Muscle layer of duodenum (tissue), 2 donors: ENCODE measurements around the gene PKP3.

Experiments
- H3K27ac ChIP-seq: one replicate; pipeline ENCODE4 v1.7.0; 2013; ENCODE audit warnings: mild to moderate bottlenecking, low read length
- H3K27me3 ChIP-seq: one replicate; pipeline ENCODE4 v1.7.0; 2013; ENCODE audit warnings: low read depth, mild to moderate bottlenecking, control low read depth, low read length
- H3K36me3 ChIP-seq, 2 donors: one replicate each; pipeline ENCODE4 v1.7.0; 2013; ENCODE audit warnings: low read length in 2 of 2, control low read depth in 1 of 2, mild to moderate bottlenecking in 1 of 2; ENCODE audit not compliant: insufficient read depth in 2 of 2, control insufficient read depth in 1 of 2
- H3K4me1 ChIP-seq, 2 donors: one replicate each; pipeline ENCODE4 v1.7.0; 2013; ENCODE audit warnings: low read length in 2 of 2, mild to moderate bottlenecking in 2 of 2, control low read depth in 1 of 2, moderate library complexity in 1 of 2; ENCODE audit not compliant: insufficient read depth in 2 of 2, control insufficient read depth in 1 of 2
- H3K4me3 ChIP-seq, 2 donors: one replicate each; pipeline ENCODE4 v1.7.0; 2013; ENCODE audit warnings: low read length in 2 of 2, low read depth in 1 of 2, mild to moderate bottlenecking in 1 of 2
- H3K9me3 ChIP-seq, 2 donors: one replicate each; pipeline ENCODE4 v1.7.0; 2013; ENCODE audit warnings: low read length in 2 of 2, control low read depth in 1 of 2, mild to moderate bottlenecking in 1 of 2; ENCODE audit not compliant: control insufficient read depth in 1 of 2
- donor health status: healthy.

The PKP3 gene

DNA sequence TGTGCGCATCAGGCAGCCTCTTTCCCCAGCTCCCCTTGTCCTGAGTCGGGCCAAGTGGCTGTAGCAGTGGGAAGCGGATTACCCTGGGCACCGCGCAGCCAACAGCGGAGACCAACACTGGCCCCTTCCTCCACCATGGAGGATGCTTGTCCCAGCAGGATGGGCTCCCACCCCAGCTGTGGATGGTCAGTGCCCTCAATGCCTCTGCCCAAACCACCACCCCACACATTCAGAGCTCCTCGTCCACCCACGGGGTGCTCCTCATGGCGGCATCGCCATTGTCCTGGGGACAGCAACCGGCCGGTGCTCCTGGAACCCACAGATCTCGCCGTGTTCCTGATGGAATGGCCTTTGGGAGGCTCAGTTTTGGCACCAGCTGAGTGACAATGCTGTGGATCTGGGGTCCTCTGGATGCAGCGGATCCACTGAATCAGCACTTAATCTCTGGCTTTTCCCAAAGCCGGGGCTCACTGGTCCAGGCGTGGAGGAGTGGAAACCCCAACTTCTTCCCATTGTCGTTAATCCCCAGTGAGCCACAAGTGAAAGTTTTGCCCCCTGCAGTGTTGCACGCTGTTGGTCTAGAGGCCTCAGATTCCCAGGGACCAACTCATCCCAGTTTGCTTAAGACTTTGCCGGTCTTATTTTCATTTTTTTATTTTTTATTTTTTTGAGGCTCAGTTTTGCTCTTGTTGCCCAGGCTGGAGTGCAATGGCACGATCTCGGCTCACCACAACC lies 28.9 kb upstream of the PKP3 start:
- H3K4me3 ChIP-seq, result no peak overlapping the region
- H3K4me1 ChIP-seq, result peaks cover 0 to 11% of the 10 kb centered on the region in 2 donors
- peaks cover 0 to 3% of the 10 kb centered on the region in 2 donors for H3K9me3 ChIP-seq
- H3K27me3 ChIP-seq, result peaks cover 9% of the 10 kb centered on the region
- no peak overlapping the region for H3K27ac ChIP-seq
- H3K36me3 ChIP-seq, result no peaks in the 10 kb centered on the region

- peaks cover 0 to 15% of the 10 kb centered on the region in 2 donors for H3K4me1 ChIP-seq
- no peak overlapping the region for H3K4me3 ChIP-seq
- H3K27me3 ChIP-seq, result peaks cover 13% of the 10 kb centered on the region
- no peaks in the 10 kb centered on the region for H3K36me3 ChIP-seq
- no peak overlapping the region for H3K27ac ChIP-seq
- H3K9me3 ChIP-seq, result peaks cover 0 to 2% of the 10 kb centered on the region in 2 donors
Measured at GRCh38 chr11:365831-366230, 28.2 kb upstream of the PKP3 start.

DNA sequence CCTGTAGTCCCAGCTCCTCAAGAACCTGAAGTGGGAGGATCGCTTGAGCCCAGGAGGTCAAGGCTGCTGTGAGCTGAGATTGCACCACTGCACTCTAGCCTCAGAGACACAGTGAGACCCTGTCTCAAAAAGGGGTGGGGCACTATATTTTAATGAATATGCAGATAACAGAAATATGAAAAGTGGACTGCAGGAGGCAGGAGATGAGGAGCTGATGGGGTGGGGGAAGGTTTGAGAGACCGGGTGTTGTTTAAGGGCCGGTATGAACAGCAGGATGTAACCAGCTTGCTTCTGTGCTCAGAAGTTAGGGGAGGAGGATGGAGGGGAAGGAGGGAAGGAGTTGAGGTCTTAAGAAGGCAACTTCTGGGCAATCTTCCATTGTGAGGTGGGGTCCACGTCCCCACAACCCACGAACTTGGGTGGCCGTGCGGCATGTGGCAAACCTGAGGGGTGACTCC lies 26.0 kb upstream of the PKP3 start:
- no peak overlapping the region for H3K4me3 ChIP-seq
- no peaks in the 10 kb centered on the region for H3K9me3 ChIP-seq
- no peak overlapping the region for H3K27ac ChIP-seq
- no peaks in the 10 kb centered on the region for H3K36me3 ChIP-seq
- H3K27me3 ChIP-seq, result peaks cover 13% of the 10 kb centered on the region
- H3K4me1 ChIP-seq, result peaks cover 0 to 15% of the 10 kb centered on the region in 2 donors

DNA sequence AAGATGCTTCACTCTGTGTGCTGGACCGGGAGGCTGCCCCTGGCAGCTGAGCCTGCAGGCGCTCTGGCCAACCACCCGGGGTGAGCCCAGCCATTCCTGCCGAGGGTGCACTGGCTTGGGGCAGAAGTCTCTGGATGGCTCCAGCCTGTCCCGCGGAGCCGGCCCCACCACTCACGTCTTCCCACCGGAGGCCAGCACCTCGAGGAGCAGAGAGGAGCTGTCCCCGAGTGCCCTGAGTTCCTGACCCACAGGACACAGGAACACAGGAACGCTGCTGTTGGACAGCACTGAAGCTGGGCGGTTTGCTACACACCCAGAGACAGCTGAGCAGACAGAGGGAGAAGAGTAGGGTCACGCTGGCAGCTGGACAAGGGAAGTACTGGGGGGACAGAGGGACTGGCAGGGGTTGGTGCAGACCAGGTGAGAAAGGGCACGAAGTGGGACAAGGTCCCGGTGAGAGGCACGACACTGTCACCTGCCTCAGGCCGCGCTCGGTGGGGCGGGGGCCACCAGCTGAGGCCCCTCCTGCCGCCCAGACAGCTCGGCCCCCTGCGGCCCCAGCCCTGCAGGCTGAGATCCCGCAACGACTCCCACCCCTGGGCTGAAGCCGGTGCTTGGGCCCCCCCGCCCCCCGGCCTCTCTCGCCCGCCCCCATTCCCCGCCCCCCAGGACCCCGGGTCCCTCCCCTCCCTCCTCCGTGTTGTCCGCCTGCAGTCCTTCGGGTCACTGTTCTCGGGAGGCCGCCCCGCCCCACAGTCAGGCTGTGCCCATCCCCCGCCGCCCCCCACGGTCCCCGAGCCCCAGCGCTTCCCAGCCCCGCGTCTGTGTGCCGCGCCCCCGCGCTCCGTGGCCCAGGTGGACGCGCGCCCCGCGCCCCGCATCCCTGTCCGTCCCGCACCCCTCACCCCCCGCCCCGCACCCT lies 25.3 kb upstream of the PKP3 start:
- H3K4me1 ChIP-seq, result peaks cover 0 to 16% of the 10 kb centered on the region in 2 donors
- H3K36me3 ChIP-seq, result no peaks in the 10 kb centered on the region
- H3K4me3 ChIP-seq, result peak overlapping the region in 1 of 2 donors; percentile 41
- H3K27me3 ChIP-seq, result peaks cover 13% of the 10 kb centered on the region
- no peaks in the 10 kb centered on the region for H3K9me3 ChIP-seq
- H3K27ac ChIP-seq, result no peak overlapping the region

GRCh38 chr11:369336-370018 lies 24.5 kb upstream of the PKP3 start, which contains the start of gene B4GALNT4:
TSS of gene B4GALNT4 (plus strand) at chr11:369499. CDS start at chr11:369804, 305 bp downstream.
- peaks cover 0 to 18% of the 10 kb centered on the region in 2 donors for H3K4me1 ChIP-seq
- H3K9me3 ChIP-seq, result no peaks in the 10 kb centered on the region
- peak within 1 kb of the TSS in 1 of 2 donors; percentile 41 for H3K4me3 ChIP-seq
- H3K27ac ChIP-seq, result no peak within 1 kb of the TSS
- no peaks in the 10 kb centered on the region for H3K36me3 ChIP-seq
- H3K27me3 ChIP-seq, result peaks cover 13% of the 10 kb centered on the region

GRCh38 chr11:370070-370941 lies 23.7 kb upstream of the PKP3 start:
- peaks cover 0 to 18% of the 10 kb centered on the region in 2 donors for H3K4me1 ChIP-seq
- no peaks in the 10 kb centered on the region for H3K9me3 ChIP-seq
- no peak overlapping the region for H3K4me3 ChIP-seq
- H3K36me3 ChIP-seq, result no peaks in the 10 kb centered on the region
- peaks cover 13% of the 10 kb centered on the region for H3K27me3 ChIP-seq
- no peak overlapping the region for H3K27ac ChIP-seq

DNA sequence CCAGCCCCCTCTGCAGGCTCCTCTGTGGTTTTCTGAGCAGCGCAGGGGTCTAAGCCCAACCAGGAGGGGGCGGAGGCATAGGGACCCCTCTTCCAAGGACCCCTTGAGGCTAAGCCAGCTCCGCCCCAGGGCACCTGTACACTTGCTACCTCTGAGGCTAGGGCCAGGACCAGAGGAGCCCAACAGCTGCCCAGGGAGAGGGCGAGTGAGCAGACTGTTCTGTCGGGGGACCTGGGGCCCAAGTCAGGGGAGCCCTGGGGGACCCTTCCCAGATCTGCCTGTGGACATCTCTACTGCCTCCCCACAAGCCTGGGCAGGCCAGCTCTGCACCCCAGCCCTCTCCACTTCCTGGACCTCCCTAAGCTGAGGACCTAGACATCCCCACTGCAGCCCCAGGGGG lies 23.0 kb upstream of the PKP3 start:
- Histone ChIP-seq H3K27ac (no peak overlapping the region), H3K36me3 (no peaks in the 10 kb centered on the region), H3K27me3 (peaks cover 13% of the 10 kb centered on the region), H3K4me3 (no peak overlapping the region), H3K9me3 (no peaks in the 10 kb centered on the region), H3K4me1 (peaks cover 0 to 18% of the 10 kb centered on the region in 2 donors)

- Histone ChIP-seq H3K36me3 (no peaks in the 10 kb centered on the region), H3K27me3 (peaks cover 13% of the 10 kb centered on the region), H3K27ac (no peak overlapping the region), H3K4me1 (peaks cover 0 to 18% of the 10 kb centered on the region in 2 donors), H3K4me3 (no peak overlapping the region), H3K9me3 (no peaks in the 10 kb centered on the region)
Measured at GRCh38 chr11:371716-372590, 22.1 kb upstream of the PKP3 start.

DNA sequence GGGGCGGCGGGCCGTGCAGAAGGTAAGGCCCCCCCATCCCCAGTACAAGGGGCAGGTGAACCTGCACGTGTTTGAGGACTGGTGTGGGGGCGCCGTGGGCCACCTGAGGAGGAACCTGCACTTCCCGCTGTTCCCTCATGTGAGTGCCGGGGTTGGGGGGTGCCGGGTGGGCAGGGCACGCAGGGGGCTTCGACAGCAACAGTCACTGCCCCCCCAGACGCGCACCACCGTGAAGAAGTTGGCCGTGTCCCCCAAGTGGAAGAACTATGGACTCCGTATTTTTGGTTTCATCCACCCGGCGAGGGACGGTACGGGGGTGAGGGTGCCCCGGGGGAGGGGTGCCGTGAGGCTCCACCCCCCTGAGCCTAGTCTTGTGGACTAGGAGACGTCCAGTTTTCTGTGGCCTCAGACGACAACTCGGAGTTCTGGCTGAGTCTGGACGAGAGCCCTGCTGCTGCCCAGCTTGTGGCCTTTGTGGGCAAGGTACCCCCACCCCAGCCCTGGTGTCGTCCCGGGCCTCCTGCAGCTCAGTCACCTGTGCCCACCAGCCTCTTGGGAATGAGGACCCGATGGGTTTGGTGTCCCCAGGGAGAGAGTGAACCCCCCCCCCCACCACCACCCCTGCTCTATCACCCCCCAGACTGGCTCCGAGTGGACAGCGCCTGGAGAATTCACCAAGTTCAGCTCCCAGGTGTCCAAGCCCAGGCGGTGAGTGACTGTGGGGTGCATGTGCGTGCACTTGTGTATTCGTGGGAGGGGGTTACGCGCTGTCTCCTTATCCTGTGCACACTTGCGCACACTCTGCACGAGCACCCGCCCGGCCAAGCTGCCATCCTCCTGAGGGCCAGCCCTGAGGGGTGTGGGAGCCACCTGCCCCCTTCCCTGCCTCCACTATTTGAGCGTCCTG lies 20.9 kb upstream of the PKP3 start:
- Histone ChIP-seq H3K27ac (no peak overlapping the region), H3K4me1 (peaks cover 0 to 16% of the 10 kb centered on the region in 2 donors), H3K9me3 (no peaks in the 10 kb centered on the region), H3K4me3 (no peak overlapping the region), H3K36me3 (no peaks in the 10 kb centered on the region), H3K27me3 (peaks cover 11% of the 10 kb centered on the region)
